HG02884 (cell line): Measurements from ENCODE around the gene TSPAN3.

Experiments
- ATAC-seq: cut with Tn5 transposase; IDR thresholded peaks from one replicate; pipeline ENCODE4 v1.9.1; 2021; ENCODE audit warnings: mild to moderate bottlenecking, moderate library complexity; ENCODE audit not compliant: unreplicated experiment

The TSPAN3 gene

GRCh38 chr15:76991741-76992645 lies 78.9 kb downstream of the TSPAN3 start:
- no peak for ATAC-seq
